Fibroblast of lung (primary cell): Measurements from ENCODE around the gene KRTAP22-2.

Source experiments
- EZH2 ChIP-seq: IDR thresholded peaks from 2 replicates; pipeline ENCODE4 v1.5.1; 2012; ENCODE audit warnings: low read length, control low read depth, mild to moderate bottlenecking; ENCODE audit errors: missing control alignments
- TF ChIP-seq, protein P1 (sequence below), 2 donors: IDR thresholded peaks in 1 of 2; conservative IDR thresholded peaks in 1 of 2; 1 replicate in 1 of 2; 2 replicates in 1 of 2; pipeline ENCODE4 v1.5.1; 2011 to 2012; ENCODE audit warnings: low read length in 2 of 2, control low read depth in 1 of 2, inconsistent platforms in 1 of 2, low read depth in 1 of 2, mild to moderate bottlenecking in 1 of 2

DNA sequence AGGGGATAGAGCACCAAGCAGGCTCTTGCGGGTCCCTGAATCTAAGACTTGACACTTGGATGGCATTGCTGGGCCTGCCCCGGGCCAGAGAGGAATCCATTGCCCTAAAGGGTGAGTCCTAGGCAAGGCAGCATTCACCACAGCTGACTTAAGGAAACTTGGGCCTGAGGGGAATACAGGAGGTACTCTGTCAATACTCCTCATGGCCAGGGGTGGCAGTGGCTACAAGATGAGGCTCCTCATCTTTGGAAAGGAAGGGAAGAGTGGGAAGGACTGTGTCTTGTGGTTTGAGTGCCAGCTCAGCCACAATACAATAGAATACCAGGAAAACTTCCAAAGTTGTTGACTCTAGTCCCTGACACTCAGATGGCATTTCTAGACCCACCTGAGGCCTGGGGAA, 15.8 kb upstream of the KRTAP22-2 start:
- TF ChIP-seq EZH2: no peak
- TF ChIP-seq, protein P1, sequence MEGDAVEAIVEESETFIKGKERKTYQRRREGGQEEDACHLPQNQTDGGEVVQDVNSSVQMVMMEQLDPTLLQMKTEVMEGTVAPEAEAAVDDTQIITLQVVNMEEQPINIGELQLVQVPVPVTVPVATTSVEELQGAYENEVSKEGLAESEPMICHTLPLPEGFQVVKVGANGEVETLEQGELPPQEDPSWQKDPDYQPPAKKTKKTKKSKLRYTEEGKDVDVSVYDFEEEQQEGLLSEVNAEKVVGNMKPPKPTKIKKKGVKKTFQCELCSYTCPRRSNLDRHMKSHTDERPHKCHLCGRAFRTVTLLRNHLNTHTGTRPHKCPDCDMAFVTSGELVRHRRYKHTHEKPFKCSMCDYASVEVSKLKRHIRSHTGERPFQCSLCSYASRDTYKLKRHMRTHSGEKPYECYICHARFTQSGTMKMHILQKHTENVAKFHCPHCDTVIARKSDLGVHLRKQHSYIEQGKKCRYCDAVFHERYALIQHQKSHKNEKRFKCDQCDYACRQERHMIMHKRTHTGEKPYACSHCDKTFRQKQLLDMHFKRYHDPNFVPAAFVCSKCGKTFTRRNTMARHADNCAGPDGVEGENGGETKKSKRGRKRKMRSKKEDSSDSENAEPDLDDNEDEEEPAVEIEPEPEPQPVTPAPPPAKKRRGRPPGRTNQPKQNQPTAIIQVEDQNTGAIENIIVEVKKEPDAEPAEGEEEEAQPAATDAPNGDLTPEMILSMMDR (conservative IDR thresholded peaks at IDR 0.05 in 1 of 2, IDR thresholded peaks at IDR 0.05 in 1 of 2; ENCODE audit: low read depth in 1 of 2, low read length in 2 of 2): no peak
